Stimulated activated CD4-positive, alpha-beta T cell treated with anti-CD3 and anti-CD28 coated beads, Interleukin-4, amount 100 ng/mL, for 24 hours (primary cell): ENCODE results near the gene IFT172.
A peak's percentile ranks its signal among the peaks of the same experiment; 100 is the strongest.
"Not testable (repeated sequence)": the region's sequence is repeated elsewhere in the genome, so short reads cannot be mapped to it uniquely, and the experiment has no call there.

ENCODE experiments used
- DNase-seq: peaks from one replicate; pipeline ENCODE4 v3.0.0-alpha.2; 2020

Gene IFT172, protein sequence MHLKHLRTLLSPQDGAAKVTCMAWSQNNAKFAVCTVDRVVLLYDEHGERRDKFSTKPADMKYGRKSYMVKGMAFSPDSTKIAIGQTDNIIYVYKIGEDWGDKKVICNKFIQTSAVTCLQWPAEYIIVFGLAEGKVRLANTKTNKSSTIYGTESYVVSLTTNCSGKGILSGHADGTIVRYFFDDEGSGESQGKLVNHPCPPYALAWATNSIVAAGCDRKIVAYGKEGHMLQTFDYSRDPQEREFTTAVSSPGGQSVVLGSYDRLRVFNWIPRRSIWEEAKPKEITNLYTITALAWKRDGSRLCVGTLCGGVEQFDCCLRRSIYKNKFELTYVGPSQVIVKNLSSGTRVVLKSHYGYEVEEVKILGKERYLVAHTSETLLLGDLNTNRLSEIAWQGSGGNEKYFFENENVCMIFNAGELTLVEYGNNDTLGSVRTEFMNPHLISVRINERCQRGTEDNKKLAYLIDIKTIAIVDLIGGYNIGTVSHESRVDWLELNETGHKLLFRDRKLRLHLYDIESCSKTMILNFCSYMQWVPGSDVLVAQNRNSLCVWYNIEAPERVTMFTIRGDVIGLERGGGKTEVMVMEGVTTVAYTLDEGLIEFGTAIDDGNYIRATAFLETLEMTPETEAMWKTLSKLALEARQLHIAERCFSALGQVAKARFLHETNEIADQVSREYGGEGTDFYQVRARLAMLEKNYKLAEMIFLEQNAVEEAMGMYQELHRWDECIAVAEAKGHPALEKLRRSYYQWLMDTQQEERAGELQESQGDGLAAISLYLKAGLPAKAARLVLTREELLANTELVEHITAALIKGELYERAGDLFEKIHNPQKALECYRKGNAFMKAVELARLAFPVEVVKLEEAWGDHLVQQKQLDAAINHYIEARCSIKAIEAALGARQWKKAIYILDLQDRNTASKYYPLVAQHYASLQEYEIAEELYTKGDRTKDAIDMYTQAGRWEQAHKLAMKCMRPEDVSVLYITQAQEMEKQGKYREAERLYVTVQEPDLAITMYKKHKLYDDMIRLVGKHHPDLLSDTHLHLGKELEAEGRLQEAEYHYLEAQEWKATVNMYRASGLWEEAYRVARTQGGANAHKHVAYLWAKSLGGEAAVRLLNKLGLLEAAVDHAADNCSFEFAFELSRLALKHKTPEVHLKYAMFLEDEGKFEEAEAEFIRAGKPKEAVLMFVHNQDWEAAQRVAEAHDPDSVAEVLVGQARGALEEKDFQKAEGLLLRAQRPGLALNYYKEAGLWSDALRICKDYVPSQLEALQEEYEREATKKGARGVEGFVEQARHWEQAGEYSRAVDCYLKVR (N-terminal part only)

DNA sequence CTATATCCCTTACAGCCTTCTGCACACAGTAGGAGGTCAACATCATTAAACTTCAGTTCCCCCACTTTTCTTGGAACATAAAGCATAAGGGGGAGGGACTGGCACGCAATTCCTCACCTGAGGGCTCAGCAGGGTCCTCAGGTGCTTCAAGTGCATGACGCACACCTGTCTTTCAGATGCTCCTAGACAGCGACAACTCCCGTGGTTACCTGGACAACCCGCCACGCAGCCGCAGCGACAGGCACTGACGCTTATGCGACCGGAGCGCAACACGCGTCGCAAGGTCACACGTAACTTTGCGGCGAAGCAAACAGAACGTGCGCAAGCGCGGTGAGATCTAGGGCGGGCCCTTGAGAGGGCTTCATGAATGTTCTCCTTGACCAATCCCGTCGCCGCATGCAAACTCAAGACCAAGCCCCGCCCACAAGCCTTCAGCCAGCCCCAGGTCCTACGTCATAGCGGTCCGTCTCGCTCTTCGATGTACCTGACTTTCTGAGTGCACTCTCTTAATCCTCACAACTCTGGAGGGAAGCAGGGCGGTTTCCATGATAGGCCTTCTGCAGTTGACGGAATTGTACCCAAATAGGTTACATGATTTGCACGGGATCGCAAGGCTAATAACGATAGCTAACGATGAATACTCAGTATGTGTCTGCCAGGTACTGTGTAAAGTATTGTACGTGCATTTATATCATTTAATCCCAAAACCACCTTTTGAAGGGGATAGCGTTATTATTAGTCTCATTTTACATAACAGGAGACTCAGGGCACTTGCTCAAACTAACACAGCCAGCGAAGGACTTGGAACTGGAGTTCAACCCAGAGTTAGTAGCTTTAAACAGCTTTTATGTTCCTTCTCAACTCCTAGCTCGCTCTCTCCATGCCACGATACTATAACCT is at the start of gene IFT172:
Gene IFT172, minus strand, starts transcription at position 246 of the 900 bp plus-strand sequence. Its CDS starts 90 bp downstream, at position 156.
- peak; percentile 99 for DNase-seq

DNA sequence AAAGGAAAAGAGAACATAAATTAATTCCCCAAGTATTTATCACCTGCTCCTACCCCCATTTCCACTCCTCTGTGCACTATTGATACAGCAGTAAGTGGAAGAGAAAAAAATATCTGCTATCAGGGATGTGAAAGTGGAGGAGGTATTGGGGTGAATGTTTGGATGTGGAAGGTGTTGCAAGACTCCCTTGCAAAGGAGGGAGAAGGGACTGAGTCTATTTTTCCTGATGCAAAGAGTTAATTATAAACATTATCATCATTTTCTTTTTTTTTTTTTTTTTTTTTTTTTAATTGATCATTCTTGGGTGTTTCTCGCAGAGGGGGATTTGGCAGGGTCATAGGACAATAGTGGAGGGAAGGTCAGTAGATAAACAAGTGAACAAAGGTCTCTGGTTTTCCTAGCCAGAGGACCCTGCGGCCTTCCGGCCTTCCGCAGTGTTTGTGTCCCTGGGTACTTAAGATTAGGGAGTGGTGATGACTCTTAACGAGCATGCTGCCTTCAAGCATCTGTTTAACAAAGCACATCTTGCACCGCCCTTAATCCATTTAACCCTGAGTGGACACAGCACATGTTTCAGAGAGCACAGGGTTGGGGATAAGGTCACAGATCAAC is 49.4 kb upstream of the IFT172 start:
- not testable (repeated sequence) for DNase-seq

DNA sequence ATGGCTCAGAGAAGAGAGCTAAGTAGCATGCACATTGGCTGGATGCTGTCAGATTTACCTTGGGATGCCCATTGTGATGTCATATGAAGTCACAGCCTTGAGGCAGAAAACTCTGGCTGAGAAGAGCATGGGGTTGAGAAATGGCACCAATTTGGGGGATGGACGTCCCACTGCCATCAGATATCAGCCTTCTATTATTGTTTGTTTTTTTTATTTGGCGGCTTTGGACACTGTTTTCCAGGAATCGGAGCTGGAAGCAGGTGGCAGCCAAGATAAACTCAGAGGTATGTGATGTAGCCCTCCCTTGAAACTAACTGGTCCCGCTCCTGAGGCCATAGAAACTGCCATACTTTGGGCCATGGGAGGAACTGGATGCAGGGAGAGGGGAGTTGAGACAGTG is 47.7 kb upstream of the IFT172 start:
- no peak for DNase-seq

DNA sequence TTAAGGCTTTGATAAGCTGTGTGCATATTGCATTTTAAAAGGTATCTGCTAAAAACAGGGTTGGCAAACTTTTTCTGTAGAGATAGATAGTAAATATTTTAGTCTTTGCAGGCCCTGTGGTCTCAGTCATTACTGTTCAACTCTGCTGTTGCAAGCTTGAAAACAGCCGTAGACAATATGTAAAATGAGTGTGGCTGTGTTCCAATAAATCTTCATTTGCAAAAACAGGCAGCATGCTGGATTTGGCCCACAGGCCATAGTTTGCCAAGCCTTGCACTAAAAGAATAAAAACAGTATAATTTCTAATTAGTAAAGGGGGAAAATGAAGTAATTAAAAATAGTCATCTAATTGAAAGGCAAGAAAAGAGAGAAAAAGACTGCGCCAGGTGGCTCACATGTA is 42.4 kb upstream of the IFT172 start:
- no peak for DNase-seq

DNA sequence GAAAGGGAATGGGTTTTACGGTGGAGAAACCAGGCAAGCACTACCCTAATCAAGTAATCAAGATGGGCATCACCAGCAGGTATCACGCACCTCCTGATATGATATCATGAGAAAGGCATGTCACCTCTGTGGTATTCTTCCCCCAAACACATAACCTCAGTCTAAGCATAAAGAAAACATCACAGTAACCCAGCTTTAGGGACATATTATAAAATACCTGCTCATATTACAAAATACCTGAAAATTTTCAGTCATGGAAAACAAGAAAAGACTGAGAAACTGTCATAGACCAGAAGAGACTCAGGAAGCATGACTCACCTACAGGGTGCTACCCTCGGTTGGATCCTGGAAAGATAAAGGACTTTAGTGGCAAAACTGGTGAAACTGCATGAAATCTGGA is 37.6 kb upstream of the IFT172 start:
- DNase-seq = no peak

DNA sequence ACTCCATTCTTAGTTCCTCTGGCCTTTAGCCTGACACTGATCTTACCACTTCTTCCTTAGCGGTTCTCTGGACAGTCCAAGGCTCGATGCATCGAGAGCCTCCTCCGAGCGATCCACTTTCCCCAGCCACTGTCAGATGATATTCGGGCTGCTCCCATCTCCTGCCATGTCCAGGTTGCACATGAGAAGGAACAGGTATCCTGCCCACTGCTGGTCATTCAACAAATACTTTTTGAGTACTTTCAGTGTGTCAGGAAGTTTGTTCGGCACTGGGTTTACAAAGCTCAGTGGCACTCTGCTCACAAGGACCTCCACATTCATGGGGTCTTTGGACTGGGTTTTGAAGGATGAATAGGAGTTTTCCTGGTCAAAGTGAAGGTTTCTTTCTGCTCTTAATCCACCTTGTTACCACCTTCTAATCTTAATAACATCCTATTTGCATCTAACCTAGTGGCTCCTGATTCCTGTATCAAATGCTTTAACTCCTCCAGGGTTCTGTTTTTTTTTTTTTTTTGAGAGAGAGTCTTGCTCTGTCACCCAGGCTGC is 32.9 kb upstream of the IFT172 start:
- no peak for DNase-seq

DNA sequence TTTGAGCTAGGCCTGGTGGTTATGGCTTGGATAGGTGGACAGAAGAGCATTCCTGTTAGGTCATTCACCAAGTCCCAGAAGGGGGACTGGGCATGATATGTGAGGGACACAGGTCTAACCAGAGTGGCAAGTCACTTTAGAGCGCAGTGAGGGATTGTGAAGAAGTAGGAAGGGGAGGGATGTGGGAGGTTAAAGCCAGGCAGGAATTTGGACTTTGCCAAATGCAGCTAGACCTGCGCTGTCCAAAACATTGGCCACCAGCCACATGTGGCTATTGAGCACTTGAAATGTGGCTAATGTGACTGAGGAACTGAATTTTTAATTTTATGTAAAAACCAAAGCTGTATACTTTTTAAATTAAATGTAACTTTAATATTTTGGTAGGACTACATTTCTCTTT is 30.8 kb upstream of the IFT172 start:
- DNase-seq = no peak

DNA sequence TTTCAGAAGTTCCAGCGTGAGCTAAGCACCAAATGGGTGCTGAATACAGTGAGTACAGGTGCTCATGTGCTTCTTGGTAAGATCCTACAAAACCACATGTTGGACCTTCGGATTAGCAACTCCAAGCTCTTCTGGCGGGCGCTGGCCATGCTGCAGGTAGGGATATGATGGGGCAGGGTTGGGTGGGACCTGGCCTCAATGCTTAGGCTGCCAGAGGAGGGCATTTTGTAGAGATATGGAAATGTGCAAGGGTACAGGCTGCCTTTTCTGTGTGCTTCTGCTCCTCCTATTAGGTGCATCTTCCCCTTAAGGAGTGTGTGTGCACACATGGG is 29.2 kb upstream of the IFT172 start:
- DNase-seq = no peak

DNA sequence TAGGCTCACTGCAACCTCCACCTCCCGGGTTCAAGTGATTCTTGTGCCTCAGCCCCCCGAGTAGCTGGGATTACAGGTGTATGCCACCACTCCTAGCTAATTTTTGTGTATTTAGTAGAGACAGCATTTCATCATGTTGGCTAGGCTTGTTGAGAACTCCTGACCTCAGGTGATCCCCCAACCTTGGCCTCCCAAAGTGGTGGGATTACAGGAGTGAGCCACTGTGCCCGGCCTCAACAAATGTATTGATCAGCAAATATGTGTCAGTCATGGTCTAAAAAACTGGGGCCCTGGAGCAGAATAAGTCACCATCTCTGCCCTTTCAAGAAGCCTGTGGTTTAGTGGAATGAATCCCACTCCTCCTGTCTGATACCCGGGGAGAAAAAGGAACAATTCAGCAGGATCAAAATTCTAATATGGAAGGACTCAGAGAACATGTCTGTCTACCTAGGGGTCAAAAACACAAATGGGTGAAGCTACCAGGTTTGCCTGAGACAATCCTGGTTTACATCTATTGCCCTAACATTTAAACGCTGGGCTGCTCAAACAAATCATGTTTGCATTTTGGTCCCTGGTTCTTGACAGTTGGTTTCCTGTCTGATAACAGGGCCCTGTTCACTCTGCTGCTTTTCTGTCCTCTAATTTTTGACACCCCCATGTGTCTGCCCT is 28.7 kb upstream of the IFT172 start:
- no peak for DNase-seq

DNA sequence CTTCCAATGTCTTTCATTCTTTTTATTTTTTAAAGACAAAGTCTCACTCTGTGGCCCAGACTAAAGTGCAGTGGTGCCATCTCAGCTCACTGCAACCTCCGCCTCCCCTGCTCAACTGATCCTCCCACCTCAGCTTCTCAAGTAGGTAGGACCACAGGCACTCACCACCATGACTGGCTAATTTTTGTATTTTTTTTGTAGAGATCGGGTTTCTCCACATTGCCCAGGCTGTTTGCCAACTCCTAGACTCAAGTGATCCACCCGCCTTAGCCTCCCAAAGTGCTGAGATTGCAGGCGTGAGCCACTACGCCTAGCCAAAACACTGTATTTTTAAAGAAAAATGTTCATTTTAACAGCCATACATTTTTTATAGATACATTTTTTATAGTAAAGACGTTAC is 19.8 kb upstream of the IFT172 start:
- DNase-seq = no peak

DNA sequence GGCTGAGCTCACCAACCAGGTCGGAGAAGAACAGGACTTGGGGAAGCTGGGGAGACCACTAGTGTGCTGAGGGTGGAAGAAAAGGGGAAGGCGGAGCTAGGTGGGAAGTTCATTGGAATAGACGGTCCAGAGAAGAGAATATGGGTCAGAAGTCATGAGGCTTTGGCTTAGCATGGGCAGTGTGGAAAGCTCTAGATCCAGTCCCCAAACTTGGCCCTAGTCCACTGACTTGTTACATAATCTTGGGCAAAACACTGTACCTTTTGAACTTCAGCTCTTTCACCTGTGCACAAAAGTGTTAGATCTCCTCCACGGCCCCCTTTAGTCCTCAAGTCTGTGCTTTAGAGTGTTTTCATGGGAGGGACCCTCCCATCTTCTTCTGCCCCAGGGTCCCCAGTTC is 17.8 kb upstream of the IFT172 start:
- no peak for DNase-seq

DNA sequence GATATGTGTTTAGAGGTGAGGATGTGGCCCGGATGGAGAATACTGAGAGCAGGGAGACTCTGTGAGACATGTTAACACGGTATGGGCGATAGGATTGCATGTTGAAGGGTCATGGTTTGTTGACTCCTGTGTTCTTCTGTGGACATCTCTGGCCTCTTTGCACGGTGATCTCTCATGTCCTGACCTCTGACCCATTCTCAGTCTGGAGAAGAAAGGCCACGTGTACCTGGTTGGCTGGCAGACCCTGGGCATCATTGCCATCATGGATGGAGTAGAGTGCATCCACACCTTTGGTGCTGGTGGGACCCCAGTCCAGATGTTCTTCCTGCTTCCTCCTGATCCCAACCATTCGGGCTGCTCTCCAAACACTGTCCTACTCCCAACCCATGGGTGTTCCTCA is 17.0 kb upstream of the IFT172 start:
- no peak for DNase-seq

DNA sequence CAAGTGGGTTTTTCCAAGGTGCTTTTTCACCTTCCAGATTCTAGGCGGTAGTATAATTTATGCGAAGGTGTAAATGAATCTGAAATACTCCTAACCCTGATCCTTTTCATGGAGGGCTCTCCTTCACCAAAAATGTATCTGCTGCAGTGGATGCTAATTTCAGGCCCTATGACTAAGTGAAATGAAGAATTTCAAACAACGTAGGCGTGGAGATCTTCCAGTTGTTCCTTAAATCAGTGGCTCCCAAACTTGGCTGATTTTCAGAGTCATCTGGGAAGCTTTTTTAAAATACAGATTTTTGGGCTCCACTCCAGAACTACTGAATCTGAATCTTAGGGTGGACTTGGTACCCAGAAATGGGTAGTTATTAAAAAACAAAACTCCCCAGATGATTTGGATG is 12.6 kb upstream of the IFT172 start:
- DNase-seq = no peak

DNA sequence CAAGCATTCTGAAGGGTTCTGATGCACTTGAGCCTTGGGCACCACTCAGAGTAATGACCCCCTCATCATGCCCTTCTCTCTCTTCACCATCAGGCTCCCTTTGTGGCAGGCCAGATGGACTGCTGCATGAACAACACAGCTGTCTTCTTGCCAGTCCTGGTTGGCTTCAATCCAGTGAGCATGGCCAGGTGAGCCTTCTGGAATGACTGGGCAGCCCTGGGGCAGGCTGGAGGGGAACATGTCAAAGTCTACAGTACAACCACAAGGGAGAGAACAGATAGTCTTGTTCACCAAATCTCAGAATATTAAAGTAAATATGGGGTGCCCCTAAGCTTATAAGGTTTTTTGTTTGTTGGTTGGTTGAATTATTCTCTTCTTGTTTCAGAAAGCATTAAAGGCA is 11.5 kb upstream of the IFT172 start:
- no peak for DNase-seq

DNA sequence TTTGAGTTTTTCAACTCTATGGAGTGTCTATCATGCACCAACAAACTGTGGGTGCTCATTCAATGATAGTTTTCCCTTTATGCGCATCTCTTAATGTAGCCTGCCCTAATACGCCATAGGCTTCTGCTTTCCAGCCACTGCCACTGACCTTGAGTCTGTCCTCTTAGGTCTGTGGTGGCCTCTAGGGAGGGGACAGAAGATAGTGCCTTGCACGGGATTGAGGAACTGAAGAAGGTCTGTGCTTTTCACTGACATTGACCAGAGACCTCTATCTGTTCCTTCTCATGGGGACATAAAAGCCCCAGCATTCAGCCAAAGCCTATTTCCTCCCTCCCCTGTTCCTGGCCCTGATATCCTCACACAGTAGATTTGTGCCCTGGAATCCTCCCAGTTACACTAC is 9.4 kb upstream of the IFT172 start:
- DNase-seq = no peak

DNA sequence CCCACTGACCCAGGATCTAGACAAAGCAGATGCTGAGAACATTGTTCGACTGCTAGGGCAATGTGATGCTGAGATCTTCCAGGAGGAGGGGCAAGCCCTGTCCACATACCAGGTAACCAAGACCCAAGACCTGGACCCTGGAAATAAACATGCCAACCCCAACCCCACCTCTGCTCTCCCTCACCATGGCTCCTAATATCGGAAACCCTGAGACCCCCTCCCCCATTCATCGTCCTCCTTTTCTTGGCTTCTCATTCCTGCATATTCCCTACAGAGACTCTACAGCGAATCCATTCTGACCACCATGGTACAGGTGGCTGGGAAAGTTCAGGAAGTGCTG is 7.7 kb upstream of the IFT172 start:
- DNase-seq = no peak

DNA sequence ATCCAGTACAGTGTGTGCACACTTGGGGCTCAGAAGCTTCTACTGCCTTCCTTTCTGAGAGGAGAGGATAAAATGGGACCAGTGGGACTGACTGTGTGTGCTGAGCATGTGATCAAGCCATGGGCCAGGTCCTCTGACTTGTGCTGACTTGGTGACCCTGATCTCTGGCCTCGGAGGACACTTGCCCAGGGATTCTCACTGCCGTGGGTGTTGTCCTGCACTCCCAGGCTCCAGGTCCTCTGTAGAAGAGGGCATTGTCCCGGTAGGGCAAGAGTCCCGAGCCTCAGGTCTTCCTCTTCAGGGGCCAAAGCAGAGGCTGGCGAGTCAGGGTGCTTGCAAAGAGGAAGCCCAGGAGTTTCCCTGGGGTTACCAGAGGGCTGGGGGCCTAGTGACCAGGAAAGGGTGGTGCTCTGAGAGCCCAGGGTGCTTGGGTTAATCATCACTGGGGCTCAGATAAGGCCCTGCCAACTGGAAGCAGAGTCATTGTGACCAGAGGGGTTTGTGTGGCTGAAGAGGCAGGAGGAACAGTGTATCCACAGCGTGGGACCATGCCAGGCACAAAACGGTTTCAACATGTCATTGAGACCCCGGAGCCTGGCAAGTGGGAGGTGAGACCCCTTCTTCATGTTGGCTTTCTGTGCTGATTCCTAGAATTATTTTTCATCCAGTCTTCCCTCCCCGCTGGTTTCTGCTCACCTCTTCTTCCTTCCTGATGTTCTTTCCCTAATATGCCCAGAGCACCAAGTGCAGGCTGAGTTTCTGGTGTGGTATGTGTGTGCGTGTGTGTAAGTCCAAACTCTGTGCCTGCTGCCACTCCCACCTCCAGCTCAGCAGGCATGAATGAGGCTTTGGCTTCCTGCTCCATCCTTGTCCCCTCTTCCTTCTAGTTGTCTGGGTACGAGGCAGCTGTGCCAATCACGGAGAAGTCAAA is 7.1 kb upstream of the IFT172 start, which contains the start of gene GCKR:
Gene GCKR, plus strand, starts transcription at position 483 of the 931 bp plus-strand sequence. Its CDS starts 66 bp downstream, at position 549.
- no peak for DNase-seq

DNA sequence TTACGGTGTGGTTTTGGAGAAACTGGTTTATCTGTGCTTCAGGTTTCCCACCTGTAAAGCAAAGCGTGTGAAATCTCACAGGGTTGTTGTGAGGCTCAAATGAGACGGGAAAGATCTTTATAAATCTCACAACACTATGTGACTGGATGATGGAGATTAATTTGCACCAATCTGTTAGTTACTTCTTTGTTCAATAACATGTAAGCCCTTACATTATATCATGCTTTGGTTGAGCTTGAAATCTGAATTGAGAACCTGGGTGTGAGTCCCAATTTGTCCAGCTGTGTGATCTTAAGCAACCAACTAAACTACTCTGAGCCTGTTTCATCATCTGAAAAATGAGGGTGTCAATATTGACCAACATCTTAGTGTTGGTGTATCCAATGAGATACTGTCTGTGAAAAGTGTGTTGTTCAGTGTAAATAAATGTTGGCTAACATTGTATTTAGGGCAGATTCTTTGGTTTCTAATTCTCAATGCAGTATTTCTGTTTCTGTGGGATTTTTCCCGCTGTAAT is 6.4 kb upstream of the IFT172 start:
- no peak for DNase-seq

DNA sequence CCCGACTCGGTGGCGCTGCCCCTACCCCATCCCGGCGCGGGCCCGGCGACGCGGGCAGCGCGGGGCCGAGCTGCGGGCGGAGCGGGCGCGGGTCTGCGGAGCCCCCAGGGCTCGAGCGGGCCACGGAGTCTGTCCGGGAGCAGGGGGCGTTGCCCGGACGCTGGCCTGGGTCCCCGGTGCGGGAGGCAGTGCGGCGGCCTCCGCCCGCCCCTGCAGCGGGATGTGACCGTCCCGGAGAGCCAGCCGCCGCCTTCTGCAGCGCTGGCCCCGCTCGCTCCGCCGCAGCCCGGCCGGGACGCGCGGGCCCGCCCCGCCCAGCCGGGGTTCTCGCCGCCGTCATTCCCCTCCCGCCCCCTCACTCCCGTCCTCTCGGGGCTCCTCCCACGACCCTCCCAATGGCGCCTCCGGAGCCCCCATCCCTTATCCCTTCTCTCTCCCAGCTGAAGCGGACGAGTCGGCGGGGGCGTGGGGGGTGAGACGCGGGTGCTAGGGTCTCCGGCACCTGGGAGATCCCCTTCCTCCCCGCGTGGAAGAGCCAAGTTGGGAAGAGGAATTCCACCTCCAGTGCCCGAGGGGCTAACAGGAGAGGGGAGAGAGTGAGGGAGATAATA is 5.5 kb upstream of the IFT172 start, which contains the start of gene FNDC4:
Gene FNDC4, minus strand, starts transcription at position 257 of the 611 bp plus-strand sequence. CDS start 521 bp downstream, outside the sequence.
- DNase-seq = peak; percentile 9
